ENCODE measurements around the gene ATP5F1A.
"Not testable (repeated sequence)": the region's sequence is repeated elsewhere in the genome, so short reads cannot be mapped to it uniquely, and the experiment has no call there.

DNA sequence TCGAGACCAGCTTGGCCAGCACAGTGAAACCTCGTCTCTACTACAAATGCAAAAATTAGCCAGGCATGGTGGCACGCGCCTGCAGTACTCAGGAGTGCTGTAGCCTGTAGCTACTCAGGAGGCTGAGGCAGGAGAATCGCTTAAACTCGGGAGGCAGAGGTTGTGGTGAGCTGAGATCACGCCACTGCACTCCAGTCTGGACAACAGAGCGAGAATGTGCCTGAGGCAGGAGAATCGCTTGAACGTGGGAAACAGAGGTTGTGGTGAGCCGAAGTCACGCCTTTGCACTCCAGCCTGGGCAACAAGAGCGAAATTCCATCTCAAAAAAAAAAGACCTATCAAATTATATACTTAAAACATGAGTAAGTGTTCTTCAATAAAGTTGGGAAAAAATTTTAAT lies 50.7 kb downstream of the ATP5F1A start:
- TF ChIP-seq, protein P1, sequence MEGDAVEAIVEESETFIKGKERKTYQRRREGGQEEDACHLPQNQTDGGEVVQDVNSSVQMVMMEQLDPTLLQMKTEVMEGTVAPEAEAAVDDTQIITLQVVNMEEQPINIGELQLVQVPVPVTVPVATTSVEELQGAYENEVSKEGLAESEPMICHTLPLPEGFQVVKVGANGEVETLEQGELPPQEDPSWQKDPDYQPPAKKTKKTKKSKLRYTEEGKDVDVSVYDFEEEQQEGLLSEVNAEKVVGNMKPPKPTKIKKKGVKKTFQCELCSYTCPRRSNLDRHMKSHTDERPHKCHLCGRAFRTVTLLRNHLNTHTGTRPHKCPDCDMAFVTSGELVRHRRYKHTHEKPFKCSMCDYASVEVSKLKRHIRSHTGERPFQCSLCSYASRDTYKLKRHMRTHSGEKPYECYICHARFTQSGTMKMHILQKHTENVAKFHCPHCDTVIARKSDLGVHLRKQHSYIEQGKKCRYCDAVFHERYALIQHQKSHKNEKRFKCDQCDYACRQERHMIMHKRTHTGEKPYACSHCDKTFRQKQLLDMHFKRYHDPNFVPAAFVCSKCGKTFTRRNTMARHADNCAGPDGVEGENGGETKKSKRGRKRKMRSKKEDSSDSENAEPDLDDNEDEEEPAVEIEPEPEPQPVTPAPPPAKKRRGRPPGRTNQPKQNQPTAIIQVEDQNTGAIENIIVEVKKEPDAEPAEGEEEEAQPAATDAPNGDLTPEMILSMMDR (IDR thresholded peaks at IDR 0.05) = not testable (repeated sequence)
- TF ChIP-seq EP300 (IDR thresholded peaks at IDR 0.05) = not testable (repeated sequence)

Data from upper lobe of left lung (tissue), 4 donors.